Articular chondrocyte of knee joint (primary cell): ENCODE data around the gene OR6V1. TPM values are rescaled to one million over a fixed set of nuclear protein-coding genes. Genes with fewer than 3 reads are reported as not detected.

Experiments used
- total RNA-seq: library from RNA; depleted of rRNA; stranded (reverse); fragments of >200 nt; gene quantifications from 2 replicates; pipeline ENCODE4 v1.2.3, GENCODE V29; 2012

The OR6V1 gene
- total RNA-seq: not detected in 2 replicates

GRCh38 chr7:143052041-143052440, at the start of gene OR6V1:
Gene OR6V1 (plus strand): TSS chr7:143052341. CDS start chr7:143052341, 0 bp downstream.

DNA sequence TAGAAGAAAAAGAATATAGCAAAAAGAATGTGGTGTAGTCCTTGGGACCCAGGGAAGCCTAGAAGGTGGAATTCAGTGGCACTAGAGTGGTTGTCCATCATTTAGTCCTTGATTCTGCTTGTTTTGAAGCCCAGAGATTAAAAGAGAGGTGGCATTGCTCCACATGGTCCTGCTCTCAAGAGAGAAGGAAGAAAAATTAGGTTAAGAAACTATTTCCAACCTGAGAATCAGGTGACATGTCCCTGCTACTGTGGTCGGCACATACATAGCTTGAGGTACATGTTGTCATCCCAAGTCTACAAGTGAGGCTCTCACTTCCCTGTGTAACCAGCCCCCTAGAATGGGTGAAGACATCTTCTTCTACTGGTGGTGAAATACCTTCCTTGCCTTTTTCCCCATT, 25.1 kb upstream of the OR6V1 start, which contains the start of gene OR9A2:
TSS of gene OR9A2 (minus strand) at position 101 of the 400 bp plus-strand sequence. CDS start at position 101, 0 bp downstream.

Other genes with a start within 250 kb of the OR6V1 start
- 0.32 and 0.91 TPM in 2 replicates for gene EPHB6, start 197.3 kb upstream of the OR6V1 start, total RNA-seq
- not detected in 2 replicates for gene TRPV6, start 166.6 kb upstream of the OR6V1 start, total RNA-seq
- gene TRPV5, start 118.6 kb upstream of the OR6V1 start, total RNA-seq: not detected in 2 replicates
- gene LLCFC1, start 112.9 kb upstream of the OR6V1 start, total RNA-seq: not detected in 2 replicates
- not detected in 2 replicates for gene KEL, start 90.0 kb upstream of the OR6V1 start, total RNA-seq
- 0.22 TPM in 1 of 2 replicates, not detected in the other for gene OR9A2, start 25.2 kb upstream of the OR6V1 start, total RNA-seq
- not detected in 2 replicates for gene PIP, start 79.7 kb downstream of the OR6V1 start, total RNA-seq
- gene TAS2R39, start 131.1 kb downstream of the OR6V1 start, total RNA-seq: not detected in 2 replicates
- gene TAS2R40, start 169.7 kb downstream of the OR6V1 start, total RNA-seq: not detected in 2 replicates
- 92.3 and 94.9 TPM in 2 replicates for gene GSTK1, start 211.1 kb downstream of the OR6V1 start, total RNA-seq
- gene TMEM139, start 232.6 kb downstream of the OR6V1 start, total RNA-seq: 0.11 TPM in 1 of 2 replicates, not detected in the other
- 11.6 and 12.6 TPM in 2 replicates for gene CASP2, start 236.0 kb downstream of the OR6V1 start, total RNA-seq